Cardiac fibroblast (primary cell): Measurements from ENCODE around the gene NAA38.

Experiments
- DNase-seq, 2 donors: peaks; one replicate each; pipeline versions ENCODE4 v3.0.0 to v3.0.0-alpha.2; 2010; ENCODE audit warnings: low read depth in 2 of 2
- H3K4me3 ChIP-seq, 2 donors: replicated peaks in 1 of 2; 1 replicate in 1 of 2; 2 replicates in 1 of 2; pipeline ENCODE4 v1.5.1; 2011; ENCODE audit warnings: low read depth in 2 of 2, low read length in 2 of 2, mild to moderate bottlenecking in 2 of 2, moderate library complexity in 1 of 2
- TF ChIP-seq, protein P1 (sequence below): IDR thresholded peaks from one replicate; pipeline ENCODE4 v1.5.1; 2011; ENCODE audit warnings: low read depth, mild to moderate bottlenecking, low read length, inconsistent platforms

The NAA38 gene

GRCh38 chr17:7848131-7848579, 9.2 kb downstream of the NAA38 start:
- TF ChIP-seq, protein P1, sequence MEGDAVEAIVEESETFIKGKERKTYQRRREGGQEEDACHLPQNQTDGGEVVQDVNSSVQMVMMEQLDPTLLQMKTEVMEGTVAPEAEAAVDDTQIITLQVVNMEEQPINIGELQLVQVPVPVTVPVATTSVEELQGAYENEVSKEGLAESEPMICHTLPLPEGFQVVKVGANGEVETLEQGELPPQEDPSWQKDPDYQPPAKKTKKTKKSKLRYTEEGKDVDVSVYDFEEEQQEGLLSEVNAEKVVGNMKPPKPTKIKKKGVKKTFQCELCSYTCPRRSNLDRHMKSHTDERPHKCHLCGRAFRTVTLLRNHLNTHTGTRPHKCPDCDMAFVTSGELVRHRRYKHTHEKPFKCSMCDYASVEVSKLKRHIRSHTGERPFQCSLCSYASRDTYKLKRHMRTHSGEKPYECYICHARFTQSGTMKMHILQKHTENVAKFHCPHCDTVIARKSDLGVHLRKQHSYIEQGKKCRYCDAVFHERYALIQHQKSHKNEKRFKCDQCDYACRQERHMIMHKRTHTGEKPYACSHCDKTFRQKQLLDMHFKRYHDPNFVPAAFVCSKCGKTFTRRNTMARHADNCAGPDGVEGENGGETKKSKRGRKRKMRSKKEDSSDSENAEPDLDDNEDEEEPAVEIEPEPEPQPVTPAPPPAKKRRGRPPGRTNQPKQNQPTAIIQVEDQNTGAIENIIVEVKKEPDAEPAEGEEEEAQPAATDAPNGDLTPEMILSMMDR: no peak
- H3K4me3 ChIP-seq: no peak overlapping the region
- no peak for DNase-seq

GRCh38 chr17:7846765-7847661, 10.3 kb downstream of the NAA38 start:
- no peak overlapping the region for H3K4me3 ChIP-seq
- TF ChIP-seq, protein P1: no peak
- DNase-seq: no peak

GRCh38 chr17:7846063-7846735, 11.2 kb downstream of the NAA38 start:
- H3K4me3 ChIP-seq: no peak overlapping the region
- TF ChIP-seq, protein P1: no peak
- no peak for DNase-seq

- H3K4me3 ChIP-seq: peak overlapping the region; percentile 74
- TF ChIP-seq, protein P1: no peak
- no peak for DNase-seq
These were observed 11.8 kb downstream of the NAA38 start for GRCh38 chr17:7845359-7846062.

DNA sequence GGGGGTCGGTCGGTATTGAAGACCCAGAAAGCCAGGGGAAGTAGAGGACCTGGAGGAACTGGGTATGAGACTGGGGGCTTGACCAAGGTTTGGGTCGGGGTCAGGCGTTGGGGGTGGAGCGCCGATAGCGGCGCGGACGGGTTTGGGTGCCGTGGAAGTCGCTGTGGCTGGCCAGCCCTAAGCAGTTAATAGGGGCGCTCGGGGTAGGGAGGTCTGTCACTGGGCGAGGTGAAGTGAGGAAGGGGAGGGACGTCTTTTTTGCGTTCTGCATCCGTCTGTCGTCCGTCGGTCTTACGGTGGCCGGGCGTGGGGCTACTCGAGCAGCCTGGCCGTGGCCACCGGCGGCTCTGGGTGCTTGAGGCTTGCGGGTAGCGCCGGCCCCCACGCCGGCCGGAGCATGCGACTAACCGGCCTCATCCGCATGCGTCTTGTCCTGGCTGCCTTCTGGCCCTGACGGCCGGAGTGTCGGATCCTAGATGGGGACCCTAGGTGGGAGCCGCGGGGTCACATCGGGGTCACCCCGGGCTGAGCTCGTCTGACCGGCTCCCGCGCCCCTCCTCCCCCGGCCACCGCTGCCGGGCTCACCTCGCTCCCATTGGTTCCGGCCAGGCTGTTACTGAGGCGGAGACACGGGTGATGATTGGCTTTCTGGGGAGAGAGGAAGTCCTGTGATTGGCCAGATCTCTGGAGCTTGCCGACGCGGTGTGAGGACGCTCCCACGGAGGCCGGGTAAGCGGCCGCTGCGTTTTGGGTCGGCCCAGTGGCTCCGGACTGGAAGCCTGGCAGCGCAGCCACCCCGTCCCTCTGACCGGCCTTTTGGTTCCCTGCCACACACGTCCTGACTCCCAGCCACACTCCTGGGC, 12.8 kb downstream of the NAA38 start:
- peak; percentile 97 for DNase-seq
- H3K4me3 ChIP-seq: peak overlapping the region; percentile 74
- TF ChIP-seq, protein P1: no peak
